GM23338 (cell line): ENCODE results near the gene RAP1GDS1. TPM values are rescaled to one million over a fixed set of nuclear protein-coding genes. Genes with fewer than 3 reads are reported as not detected.

Source experiments
- ATAC-seq: fragments of 200-7000 bp; cut with Tn5 transposase; 3 replicates; pipeline ENCODE4 v1.9.1; 2020
- DNase-seq: peaks from one replicate; pipeline ENCODE4 v3.0.0-alpha.2; 2015; ENCODE audit warnings: low spot score
- H2AFZ ChIP-seq: fragments of 200-600 bp; sonication (generic); 2 replicates; pipeline ENCODE4 v1.8.0; 2016; ENCODE audit warnings: antibody characterized with exemption, mild to moderate bottlenecking, moderate library complexity
- H3F3A ChIP-seq: fragments of 200-600 bp; sonication (generic); replicated peaks from 2 replicates; pipeline ENCODE4 v1.8.0; 2017; ENCODE audit warnings: antibody characterized with exemption, mixed run types, low read depth
- H3K27ac ChIP-seq: fragments of 200-600 bp; sonication (generic); 2 replicates; pipeline ENCODE4 v1.6.1; 2016; ENCODE audit warnings: low read depth
- H3K27me3 ChIP-seq: fragments of 200-600 bp; sonication (generic); 2 replicates; pipeline ENCODE4 v1.8.0; 2016; ENCODE audit warnings: mild to moderate bottlenecking, mixed run types, moderate library complexity; ENCODE audit not compliant: insufficient read depth
- H3K36me3 ChIP-seq: fragments of 200-600 bp; sonication (generic); 2 replicates; pipeline ENCODE4 v1.8.0; 2016; ENCODE audit warnings: mild to moderate bottlenecking; ENCODE audit not compliant: insufficient read depth
- H3K4me1 ChIP-seq: fragments of 200-600 bp; sonication (generic); 2 replicates; pipeline ENCODE4 v1.8.0; 2016; ENCODE audit warnings: mild to moderate bottlenecking, moderate library complexity; ENCODE audit not compliant: insufficient read depth
- H3K4me2 ChIP-seq: fragments of 200-600 bp; sonication (generic); 2 replicates; pipeline ENCODE4 v1.7.1; 2017; ENCODE audit warnings: mixed run types
- H3K4me3 ChIP-seq: fragments of 200-600 bp; sonication (generic); 2 replicates; pipeline ENCODE4 v1.6.1; 2016; ENCODE audit warnings: mixed run types
- H3K79me2 ChIP-seq: fragments of 200-600 bp; sonication (generic); replicated peaks from 2 replicates; pipeline ENCODE4 v1.8.0; 2017; ENCODE audit warnings: mild to moderate bottlenecking; ENCODE audit not compliant: insufficient read depth
- H3K9me2 ChIP-seq: fragments of 200-600 bp; sonication (generic); 2 replicates; pipeline ENCODE4 v1.8.0; 2017; ENCODE audit not compliant: insufficient read depth
- H4K20me1 ChIP-seq: fragments of 200-600 bp; sonication (generic); replicated peaks from 2 replicates; pipeline ENCODE4 v1.8.0; 2017; ENCODE audit warnings: mild to moderate bottlenecking; ENCODE audit not compliant: insufficient read depth
- H3K27ac Mint-ChIP-seq: 2 replicates; pipeline ENCODE4 v1.8.0; 2020; ENCODE audit warnings: inconsistent platforms, mild to moderate bottlenecking, moderate library complexity, mixed read lengths
- H3K27me3 Mint-ChIP-seq: 3 replicates; pipeline ENCODE4 v1.8.0; 2022; ENCODE audit warnings: low read depth, mild to moderate bottlenecking, moderate library complexity, mixed read lengths, inconsistent platforms; ENCODE audit not compliant: insufficient read depth, poor library complexity
- H3K36me3 Mint-ChIP-seq: 3 replicates; pipeline ENCODE4 v1.8.0; 2021; ENCODE audit warnings: low read depth, mild to moderate bottlenecking, inconsistent platforms, moderate library complexity, mixed read lengths
- H3K4me1 Mint-ChIP-seq: 3 replicates; pipeline ENCODE4 v1.8.0; 2020; ENCODE audit warnings: mild to moderate bottlenecking, inconsistent platforms, mixed read lengths
- H3K4me3 Mint-ChIP-seq: 3 replicates; pipeline ENCODE4 v1.8.0; 2021; ENCODE audit warnings: moderate library complexity, mild to moderate bottlenecking, inconsistent platforms, mixed read lengths
- H3K9me3 Mint-ChIP-seq: 3 replicates; pipeline ENCODE4 v1.8.0; 2020; ENCODE audit warnings: moderate library complexity, mild to moderate bottlenecking, inconsistent platforms, mixed read lengths
- CREB1 ChIP-seq: fragments of 250-450 bp; sonication (Bioruptor Pico); IDR thresholded peaks from 2 replicates; pipeline ENCODE4 v1.5.0; 2020; ENCODE audit warnings: low read depth, mild to moderate bottlenecking, moderate library complexity
- EZH2 ChIP-seq: fragments of 200-600 bp; sonication (generic); IDR thresholded peaks from one replicate; pipeline ENCODE4 v1.8.0; 2017; ENCODE audit warnings: antibody characterized with exemption, mild to moderate bottlenecking, low read depth; ENCODE audit not compliant: unreplicated experiment
- EZH2phosphoT487 ChIP-seq: fragments of 200-600 bp; sonication (generic); IDR thresholded peaks from one replicate; pipeline ENCODE4 v1.8.1; 2018; ENCODE audit warnings: antibody characterized with exemption; ENCODE audit not compliant: unreplicated experiment
- JUNB ChIP-seq: IDR thresholded peaks from one replicate; pipeline ENCODE4 v1.6.1; 2016; ENCODE audit warnings: antibody characterized with exemption; ENCODE audit not compliant: unreplicated experiment
- NANOG ChIP-seq: IDR thresholded peaks from 2 replicates; pipeline ENCODE4 v1.6.1; 2016; ENCODE audit warnings: antibody characterized with exemption, borderline replicate concordance
- POLR2AphosphoS5 ChIP-seq: IDR thresholded peaks from 2 replicates; pipeline ENCODE4 v1.6.1; 2016; ENCODE audit warnings: antibody characterized with exemption, low read depth
- STAT1 ChIP-seq: IDR thresholded peaks from one replicate; pipeline ENCODE4 v1.6.1; 2016; ENCODE audit warnings: antibody characterized with exemption; ENCODE audit not compliant: unreplicated experiment
- ZNF114 ChIP-seq: fragments of 250-450 bp; sonication (Bioruptor Pico); IDR thresholded peaks from 2 replicates; pipeline ENCODE4 v1.5.0; 2020; ENCODE audit warnings: mild to moderate bottlenecking, moderate library complexity
- ZNF331 ChIP-seq: fragments of 250-450 bp; sonication (Bioruptor Pico); IDR thresholded peaks from 2 replicates; pipeline ENCODE4 v1.5.0; 2020; ENCODE audit warnings: low read depth, mild to moderate bottlenecking, moderate library complexity
- polyA plus RNA-seq: library from polyadenylated mRNA; unstranded; fragments of >200 nt; fragmentation: Nextera tagmentation; extraction: Ambion mirVana; gene quantifications from 2 replicates; pipeline ENCODE4 v1.2.1, GENCODE V29; 2016
- total RNA-seq: library from RNA; depleted of rRNA; stranded (reverse); fragments of >200 nt; shearing (Covaris generic); gene quantifications from 2 replicates; pipeline ENCODE4 v1.2.3, GENCODE V29; 2014
- TF ChIP-seq, protein P1 (sequence below), 2 experiments: fragments of 200-600 bp in 1 of 2; sonication (generic) in 1 of 2; conservative IDR thresholded peaks; 2 replicates each; pipeline versions ENCODE4 v1.5.1 to v1.6.1; 2016 to 2017; ENCODE audit warnings: antibody characterized with exemption in 2 of 2, low read depth in 2 of 2, mild to moderate bottlenecking in 2 of 2, moderate library complexity in 1 of 2
- TF ChIP-seq, protein P2 (sequence below): IDR thresholded peaks from 2 replicates; pipeline ENCODE4 v1.6.1; 2016; ENCODE audit warnings: antibody characterized with exemption
- TF ChIP-seq, protein P3 (sequence below): IDR thresholded peaks from one replicate; pipeline ENCODE4 v1.6.1; 2018; ENCODE audit warnings: antibody characterized with exemption; ENCODE audit not compliant: unreplicated experiment
- TF ChIP-seq, protein P4 (sequence below): fragments of 250-450 bp; sonication (Bioruptor Pico); IDR thresholded peaks from 2 replicates; pipeline ENCODE4 v1.5.0; 2020; ENCODE audit warnings: mild to moderate bottlenecking, moderate library complexity

RAP1GDS1 gene
- total and polyA plus RNA-seq, 2 experiments from 2014 or later: 23.7 to 32.4 TPM

DNA sequence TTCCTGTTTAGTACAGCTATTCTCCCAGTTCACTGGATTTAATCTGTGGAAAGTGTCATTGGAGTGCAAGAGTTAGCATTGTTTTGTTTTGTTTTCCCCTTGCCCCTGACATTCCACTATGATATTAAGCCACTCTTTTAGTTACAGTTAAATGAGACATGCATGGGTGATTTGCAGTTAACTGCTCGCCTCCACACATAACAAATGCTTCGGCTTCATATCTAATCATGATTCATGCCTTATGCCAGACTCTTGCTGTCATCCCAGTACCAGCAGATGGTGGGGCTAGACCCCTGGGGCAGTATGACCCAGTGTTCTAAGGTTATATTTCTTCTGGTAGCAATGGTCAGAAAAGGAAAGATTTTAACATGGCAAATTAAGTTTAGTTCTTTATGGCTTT is 80.1 kb downstream of the RAP1GDS1 start:
- Histone ChIP-seq H3K4me2 (no peak overlapping the region), H3K27me3 (no peaks in the 10 kb centered on the region), H3K79me2 (no peaks in the 10 kb centered on the region; the same call in 1 of the 2 replicates), H3K27ac (no peak overlapping the region), H3K4me1 (peaks cover 10% of the 10 kb centered on the region), H2AFZ (no peak overlapping the region), H3F3A (no peaks in the 10 kb centered on the region), H3K36me3 (no peaks in the 10 kb centered on the region), H3K9me2 (no peaks in the 10 kb centered on the region), H3K4me3 (no peak overlapping the region), H4K20me1 (no peaks in the 10 kb centered on the region)
- H3K27ac Mint-ChIP-seq: no peak overlapping the region
- no peak overlapping the region for H3K4me3 Mint-ChIP-seq
- ATAC-seq (no peak), DNase-seq (no peak)
- TF ChIP-seq NANOG (no peak), ZNF114 (CRISPR knock-in tag) (no peak), EZH2 (no peak), STAT1 (no peak), JUNB (no peak), POLR2AphosphoS5 (no peak), CREB1 (CRISPR knock-in tag) (no peak), EZH2phosphoT487 (no peak), ZNF331 (CRISPR knock-in tag) (no peak)
- TF ChIP-seq, protein P1, sequence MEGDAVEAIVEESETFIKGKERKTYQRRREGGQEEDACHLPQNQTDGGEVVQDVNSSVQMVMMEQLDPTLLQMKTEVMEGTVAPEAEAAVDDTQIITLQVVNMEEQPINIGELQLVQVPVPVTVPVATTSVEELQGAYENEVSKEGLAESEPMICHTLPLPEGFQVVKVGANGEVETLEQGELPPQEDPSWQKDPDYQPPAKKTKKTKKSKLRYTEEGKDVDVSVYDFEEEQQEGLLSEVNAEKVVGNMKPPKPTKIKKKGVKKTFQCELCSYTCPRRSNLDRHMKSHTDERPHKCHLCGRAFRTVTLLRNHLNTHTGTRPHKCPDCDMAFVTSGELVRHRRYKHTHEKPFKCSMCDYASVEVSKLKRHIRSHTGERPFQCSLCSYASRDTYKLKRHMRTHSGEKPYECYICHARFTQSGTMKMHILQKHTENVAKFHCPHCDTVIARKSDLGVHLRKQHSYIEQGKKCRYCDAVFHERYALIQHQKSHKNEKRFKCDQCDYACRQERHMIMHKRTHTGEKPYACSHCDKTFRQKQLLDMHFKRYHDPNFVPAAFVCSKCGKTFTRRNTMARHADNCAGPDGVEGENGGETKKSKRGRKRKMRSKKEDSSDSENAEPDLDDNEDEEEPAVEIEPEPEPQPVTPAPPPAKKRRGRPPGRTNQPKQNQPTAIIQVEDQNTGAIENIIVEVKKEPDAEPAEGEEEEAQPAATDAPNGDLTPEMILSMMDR (conservative IDR thresholded peaks at IDR 0.05; ENCODE audit: low read depth in 2 of 2): no peak
- TF ChIP-seq, protein P2, sequence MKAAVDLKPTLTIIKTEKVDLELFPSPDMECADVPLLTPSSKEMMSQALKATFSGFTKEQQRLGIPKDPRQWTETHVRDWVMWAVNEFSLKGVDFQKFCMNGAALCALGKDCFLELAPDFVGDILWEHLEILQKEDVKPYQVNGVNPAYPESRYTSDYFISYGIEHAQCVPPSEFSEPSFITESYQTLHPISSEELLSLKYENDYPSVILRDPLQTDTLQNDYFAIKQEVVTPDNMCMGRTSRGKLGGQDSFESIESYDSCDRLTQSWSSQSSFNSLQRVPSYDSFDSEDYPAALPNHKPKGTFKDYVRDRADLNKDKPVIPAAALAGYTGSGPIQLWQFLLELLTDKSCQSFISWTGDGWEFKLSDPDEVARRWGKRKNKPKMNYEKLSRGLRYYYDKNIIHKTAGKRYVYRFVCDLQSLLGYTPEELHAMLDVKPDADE: no peak
- TF ChIP-seq, protein P3, sequence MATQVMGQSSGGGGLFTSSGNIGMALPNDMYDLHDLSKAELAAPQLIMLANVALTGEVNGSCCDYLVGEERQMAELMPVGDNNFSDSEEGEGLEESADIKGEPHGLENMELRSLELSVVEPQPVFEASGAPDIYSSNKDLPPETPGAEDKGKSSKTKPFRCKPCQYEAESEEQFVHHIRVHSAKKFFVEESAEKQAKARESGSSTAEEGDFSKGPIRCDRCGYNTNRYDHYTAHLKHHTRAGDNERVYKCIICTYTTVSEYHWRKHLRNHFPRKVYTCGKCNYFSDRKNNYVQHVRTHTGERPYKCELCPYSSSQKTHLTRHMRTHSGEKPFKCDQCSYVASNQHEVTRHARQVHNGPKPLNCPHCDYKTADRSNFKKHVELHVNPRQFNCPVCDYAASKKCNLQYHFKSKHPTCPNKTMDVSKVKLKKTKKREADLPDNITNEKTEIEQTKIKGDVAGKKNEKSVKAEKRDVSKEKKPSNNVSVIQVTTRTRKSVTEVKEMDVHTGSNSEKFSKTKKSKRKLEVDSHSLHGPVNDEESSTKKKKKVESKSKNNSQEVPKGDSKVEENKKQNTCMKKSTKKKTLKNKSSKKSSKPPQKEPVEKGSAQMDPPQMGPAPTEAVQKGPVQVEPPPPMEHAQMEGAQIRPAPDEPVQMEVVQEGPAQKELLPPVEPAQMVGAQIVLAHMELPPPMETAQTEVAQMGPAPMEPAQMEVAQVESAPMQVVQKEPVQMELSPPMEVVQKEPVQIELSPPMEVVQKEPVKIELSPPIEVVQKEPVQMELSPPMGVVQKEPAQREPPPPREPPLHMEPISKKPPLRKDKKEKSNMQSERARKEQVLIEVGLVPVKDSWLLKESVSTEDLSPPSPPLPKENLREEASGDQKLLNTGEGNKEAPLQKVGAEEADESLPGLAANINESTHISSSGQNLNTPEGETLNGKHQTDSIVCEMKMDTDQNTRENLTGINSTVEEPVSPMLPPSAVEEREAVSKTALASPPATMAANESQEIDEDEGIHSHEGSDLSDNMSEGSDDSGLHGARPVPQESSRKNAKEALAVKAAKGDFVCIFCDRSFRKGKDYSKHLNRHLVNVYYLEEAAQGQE: no peak
- TF ChIP-seq, protein P4, sequence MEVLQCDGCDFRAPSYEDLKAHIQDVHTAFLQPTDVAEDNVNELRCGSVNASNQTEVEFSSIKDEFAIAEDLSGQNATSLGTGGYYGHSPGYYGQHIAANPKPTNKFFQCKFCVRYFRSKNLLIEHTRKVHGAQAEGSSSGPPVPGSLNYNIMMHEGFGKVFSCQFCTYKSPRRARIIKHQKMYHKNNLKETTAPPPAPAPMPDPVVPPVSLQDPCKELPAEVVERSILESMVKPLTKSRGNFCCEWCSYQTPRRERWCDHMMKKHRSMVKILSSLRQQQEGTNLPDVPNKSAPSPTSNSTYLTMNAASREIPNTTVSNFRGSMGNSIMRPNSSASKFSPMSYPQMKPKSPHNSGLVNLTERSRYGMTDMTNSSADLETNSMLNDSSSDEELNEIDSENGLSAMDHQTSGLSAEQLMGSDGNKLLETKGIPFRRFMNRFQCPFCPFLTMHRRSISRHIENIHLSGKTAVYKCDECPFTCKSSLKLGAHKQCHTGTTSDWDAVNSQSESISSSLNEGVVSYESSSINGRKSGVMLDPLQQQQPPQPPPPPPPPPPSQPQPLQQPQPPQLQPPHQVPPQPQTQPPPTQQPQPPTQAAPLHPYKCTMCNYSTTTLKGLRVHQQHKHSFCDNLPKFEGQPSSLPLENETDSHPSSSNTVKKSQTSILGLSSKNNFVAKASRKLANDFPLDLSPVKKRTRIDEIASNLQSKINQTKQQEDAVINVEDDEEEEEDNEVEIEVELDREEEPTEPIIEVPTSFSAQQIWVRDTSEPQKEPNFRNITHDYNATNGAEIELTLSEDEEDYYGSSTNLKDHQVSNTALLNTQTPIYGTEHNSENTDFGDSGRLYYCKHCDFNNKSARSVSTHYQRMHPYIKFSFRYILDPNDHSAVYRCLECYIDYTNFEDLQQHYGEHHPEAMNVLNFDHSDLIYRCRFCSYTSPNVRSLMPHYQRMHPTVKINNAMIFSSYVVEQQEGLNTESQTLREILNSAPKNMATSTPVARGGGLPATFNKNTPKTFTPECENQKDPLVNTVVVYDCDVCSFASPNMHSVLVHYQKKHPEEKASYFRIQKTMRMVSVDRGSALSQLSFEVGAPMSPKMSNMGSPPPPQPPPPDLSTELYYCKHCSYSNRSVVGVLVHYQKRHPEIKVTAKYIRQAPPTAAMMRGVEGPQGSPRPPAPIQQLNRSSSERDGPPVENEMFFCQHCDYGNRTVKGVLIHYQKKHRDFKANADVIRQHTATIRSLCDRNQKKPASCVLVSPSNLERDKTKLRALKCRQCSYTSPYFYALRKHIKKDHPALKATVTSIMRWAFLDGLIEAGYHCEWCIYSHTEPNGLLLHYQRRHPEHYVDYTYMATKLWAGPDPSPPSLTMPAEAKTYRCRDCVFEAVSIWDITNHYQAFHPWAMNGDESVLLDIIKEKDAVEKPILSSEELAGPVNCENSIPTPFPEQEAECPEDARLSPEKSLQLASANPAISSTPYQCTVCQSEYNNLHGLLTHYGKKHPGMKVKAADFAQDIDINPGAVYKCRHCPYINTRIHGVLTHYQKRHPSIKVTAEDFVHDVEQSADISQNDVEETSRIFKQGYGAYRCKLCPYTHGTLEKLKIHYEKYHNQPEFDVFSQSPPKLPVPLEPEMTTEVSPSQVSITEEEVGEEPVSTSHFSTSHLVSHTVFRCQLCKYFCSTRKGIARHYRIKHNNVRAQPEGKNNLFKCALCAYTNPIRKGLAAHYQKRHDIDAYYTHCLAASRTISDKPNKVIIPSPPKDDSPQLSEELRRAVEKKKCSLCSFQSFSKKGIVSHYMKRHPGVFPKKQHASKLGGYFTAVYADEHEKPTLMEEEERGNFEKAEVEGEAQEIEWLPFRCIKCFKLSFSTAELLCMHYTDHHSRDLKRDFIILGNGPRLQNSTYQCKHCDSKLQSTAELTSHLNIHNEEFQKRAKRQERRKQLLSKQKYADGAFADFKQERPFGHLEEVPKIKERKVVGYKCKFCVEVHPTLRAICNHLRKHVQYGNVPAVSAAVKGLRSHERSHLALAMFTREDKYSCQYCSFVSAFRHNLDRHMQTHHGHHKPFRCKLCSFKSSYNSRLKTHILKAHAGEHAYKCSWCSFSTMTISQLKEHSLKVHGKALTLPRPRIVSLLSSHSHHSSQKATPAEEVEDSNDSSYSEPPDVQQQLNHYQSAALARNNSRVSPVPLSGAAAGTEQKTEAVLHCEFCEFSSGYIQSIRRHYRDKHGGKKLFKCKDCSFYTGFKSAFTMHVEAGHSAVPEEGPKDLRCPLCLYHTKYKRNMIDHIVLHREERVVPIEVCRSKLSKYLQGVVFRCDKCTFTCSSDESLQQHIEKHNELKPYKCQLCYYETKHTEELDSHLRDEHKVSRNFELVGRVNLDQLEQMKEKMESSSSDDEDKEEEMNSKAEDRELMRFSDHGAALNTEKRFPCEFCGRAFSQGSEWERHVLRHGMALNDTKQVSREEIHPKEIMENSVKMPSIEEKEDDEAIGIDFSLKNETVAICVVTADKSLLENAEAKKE: no peak
- no peaks in the 10 kb centered on the region for H3K36me3 Mint-ChIP-seq
- H3K9me3 Mint-ChIP-seq: no peaks in the 10 kb centered on the region
- peaks cover 15% of the 10 kb centered on the region for H3K4me1 Mint-ChIP-seq
- peaks cover 1% of the 10 kb centered on the region for H3K27me3 Mint-ChIP-seq
